GM21515 (cell line): ENCODE data around the gene DNAAF8.
"Not testable (repeated sequence)": the region's sequence is repeated elsewhere in the genome, so short reads cannot be mapped to it uniquely, and the experiment has no call there.

Experiments
- ATAC-seq: cut with Tn5 transposase; IDR thresholded peaks from one replicate; pipeline ENCODE4 v1.9.1; 2021; ENCODE audit not compliant: unreplicated experiment

DNAAF8 gene

DNA sequence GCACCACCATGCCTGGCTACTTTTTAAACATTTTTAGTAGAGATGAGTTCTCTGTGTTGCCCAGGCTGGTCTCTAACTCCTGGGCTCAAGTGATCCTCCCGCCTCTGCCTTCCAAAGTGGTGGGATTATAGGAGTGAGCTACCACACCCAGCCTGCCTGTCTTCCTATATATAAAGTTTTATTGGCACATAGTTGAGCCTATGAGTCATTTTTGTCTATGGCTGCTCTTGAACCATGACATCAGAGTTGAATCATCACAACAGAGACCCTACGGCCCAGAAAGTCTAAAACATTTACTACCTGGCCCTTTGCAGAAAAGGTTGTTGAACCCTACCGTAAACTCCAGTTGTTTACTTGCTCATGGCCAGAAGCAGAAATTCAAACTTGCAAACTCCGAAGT lies 45.9 kb downstream of the DNAAF8 start:
- ATAC-seq = no peak

DNA sequence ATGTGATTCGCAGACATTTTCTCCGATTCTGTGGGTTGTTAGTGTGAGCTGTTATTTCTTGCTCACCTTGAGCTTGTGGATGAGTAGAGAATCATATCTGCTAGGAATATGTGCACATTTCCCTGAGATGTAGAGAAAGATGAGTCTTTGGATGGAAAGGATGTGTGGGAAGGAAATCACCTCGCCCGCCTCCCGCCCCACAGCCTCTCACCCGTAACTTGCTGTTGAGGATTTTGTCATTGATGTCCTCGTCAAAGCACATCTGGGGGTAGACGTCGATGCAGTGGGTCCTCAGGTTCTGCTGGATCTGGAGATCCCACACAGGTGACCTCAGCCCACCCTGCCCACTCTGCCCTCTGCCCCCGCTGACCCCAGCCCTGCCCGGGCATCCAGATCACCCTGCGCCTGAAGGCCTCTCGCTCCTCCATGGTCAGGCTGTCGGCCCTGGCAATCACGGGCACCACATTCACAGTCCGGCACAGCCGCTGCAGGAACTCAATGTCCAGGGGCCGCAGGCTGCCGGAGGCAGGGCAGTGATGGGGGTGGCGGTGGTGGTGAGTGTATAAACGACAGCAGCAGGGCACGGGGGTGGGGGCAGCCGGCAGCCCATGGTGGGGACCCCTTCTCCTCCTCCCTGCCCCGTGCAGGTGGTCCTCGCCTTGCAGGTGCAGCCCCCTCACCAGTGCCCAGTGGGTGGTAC lies 49.1 kb downstream of the DNAAF8 start:
- ATAC-seq = no peak

DNA sequence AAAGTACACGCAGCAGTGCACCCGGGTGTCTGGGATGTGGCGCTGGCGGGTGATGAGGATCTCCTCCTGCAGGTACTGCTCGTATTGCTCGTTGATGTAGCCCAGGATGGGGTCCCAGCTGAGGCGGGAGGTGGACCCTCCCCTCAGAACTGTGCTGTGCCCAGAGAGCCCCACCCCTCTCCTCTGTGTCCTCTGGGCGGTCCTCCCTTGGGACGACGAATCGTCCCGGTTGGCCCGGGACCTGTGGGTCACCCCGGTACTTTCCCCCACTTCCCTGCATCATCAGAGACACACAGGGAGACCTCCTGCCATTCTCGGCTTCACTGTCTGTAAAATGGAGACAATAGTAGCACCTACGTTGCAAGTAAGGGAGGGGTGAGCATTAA lies 49.6 kb downstream of the DNAAF8 start:
- no peak for ATAC-seq

GRCh38 chr16:4784444-4784987 lies 50.2 kb downstream of the DNAAF8 start:
- not testable (repeated sequence) for ATAC-seq

DNA sequence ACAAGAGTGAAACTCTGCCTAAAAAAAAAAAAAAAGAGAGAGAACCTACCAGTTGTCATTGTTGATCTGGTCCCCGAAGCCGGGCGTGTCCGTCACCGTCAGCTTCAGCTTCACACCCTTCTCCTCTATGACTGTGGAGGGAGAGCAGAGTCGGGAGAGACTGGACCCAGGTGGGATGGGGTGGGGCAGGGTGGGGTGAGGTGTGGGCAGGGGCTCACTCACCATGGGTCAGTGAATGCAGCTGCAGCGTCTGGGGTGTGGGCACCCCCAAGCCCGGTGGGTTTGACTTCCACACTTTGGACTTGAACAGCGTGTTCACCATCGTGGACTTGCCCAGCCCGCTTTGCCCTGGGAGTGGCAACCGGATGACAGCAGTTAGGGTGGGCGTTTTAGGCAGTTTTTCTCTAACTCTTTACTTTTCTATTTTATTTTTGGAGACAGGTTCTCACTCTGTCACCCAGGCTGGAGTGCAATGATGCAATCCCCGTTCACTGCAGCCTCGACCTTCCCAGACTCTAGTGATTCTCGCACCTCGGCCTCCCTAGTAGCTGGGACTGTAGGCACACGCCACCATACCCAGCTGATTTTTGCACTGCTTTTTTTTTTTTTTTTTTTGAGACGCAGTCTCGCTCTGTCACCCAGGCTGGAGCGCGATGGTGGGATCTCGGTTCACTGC lies 51.6 kb downstream of the DNAAF8 start:
- ATAC-seq = no peak

GRCh38 chr16:4787068-4787467 lies 52.7 kb downstream of the DNAAF8 start:
- ATAC-seq = no peak

DNA sequence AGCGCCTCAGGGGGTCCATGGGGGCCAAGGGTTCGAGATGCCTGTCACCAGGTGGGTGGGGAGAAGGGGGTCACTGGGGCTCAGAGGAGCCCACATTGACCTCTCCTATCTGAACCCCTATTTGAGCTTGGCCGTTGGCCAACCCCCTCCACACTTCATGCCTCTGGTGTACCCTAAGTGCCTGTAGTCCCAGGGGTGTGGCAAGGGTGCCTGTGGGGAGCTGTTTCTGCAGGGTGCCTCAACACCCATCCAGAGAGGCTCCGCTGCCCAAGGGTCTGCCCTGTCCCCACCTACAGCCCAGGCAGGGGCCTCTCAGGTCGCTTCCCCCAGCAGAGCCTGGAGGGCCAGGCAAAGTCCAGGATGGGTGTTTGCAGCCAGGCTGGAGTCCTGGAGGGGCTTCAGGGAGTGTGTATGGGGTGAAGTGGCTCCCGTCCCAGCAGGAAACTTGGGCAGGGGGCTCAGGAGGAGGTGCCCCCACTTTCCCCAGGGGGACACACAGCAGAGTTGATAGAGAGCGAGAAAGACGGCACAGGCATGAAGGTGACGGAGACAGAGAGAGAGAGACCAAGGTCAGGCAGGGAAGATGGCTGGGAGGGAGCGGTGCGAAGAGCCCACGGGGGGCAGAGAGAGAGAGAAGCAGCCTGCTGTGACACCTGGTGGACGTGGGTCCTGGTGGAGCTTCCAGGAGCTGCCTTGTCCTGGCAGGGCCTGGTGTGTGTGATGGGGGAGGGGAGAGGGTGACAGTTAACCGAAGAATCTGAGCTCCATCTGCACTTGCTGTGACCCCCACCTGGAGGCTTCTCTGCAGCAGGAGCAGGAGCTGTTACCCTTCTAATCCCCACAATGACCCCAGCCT lies 53.5 kb downstream of the DNAAF8 start, which contains the start of gene SEPTIN12:
TSS of gene SEPTIN12 (minus strand) at position 719 of the 856 bp plus-strand sequence. CDS start at position 19, 700 bp downstream.
- no peak for ATAC-seq

DNA sequence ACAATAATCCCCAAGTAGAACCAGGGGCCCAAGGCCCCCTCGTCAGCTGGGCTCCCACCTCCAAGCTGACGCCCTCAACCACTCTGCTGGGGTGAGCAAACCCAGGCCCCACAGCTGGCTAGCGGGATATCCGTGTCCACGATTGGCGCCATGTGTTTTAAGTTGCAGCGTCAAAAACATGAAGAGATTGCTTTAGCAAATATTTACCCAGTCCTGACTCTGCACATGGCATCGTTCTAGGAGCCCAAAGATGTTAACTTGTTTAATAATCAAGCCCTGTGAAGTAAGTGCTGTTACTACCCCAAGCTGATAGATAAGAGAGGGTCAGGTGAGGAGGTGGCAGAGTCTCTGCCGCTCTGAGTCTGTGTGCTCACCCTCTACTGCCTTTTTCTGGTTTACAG lies 54.2 kb downstream of the DNAAF8 start:
- ATAC-seq = no peak

- no peak for ATAC-seq
Observed at GRCh38 chr16:4788910-4789309, 54.6 kb downstream of the DNAAF8 start.

DNA sequence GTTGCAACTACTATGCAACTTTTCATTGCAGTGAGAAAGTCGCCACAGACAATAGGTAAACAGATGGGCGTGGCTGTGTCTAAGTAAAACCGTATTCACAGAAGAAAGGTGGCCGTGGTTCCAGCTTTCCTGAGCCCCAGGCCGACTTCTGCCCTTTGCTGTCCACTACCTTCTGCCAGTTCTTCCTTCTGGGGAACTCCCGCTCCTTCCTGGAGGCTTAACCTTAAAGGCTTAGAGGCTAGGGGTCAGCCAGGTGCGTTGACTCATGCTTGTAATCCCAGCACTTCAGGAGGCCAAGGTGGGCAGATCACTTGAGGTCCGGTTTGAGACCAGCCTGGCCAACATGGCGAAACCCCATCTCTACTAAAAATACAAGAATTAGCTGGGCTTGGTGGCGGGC lies 55.9 kb downstream of the DNAAF8 start:
- ATAC-seq = no peak

DNA sequence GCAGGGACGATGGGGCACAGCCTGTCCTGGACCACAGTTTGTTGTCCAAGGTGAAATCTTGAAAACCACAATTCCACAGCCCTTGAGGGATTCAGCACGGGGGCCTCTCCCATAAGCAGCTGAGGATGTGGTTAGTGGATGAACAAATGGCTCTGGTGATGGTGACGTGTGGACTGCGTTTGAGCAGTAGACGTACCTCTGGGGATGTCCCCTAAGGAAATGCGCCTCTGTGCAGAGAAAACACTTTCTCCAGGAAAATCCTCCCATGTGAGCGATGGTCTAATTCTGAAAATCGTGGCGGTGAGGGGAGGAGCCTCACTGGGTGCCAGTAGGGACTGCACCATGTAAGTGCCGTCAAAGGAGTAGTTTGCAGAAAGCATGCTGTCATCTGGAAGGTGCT lies 56.5 kb downstream of the DNAAF8 start:
- ATAC-seq = no peak

DNA sequence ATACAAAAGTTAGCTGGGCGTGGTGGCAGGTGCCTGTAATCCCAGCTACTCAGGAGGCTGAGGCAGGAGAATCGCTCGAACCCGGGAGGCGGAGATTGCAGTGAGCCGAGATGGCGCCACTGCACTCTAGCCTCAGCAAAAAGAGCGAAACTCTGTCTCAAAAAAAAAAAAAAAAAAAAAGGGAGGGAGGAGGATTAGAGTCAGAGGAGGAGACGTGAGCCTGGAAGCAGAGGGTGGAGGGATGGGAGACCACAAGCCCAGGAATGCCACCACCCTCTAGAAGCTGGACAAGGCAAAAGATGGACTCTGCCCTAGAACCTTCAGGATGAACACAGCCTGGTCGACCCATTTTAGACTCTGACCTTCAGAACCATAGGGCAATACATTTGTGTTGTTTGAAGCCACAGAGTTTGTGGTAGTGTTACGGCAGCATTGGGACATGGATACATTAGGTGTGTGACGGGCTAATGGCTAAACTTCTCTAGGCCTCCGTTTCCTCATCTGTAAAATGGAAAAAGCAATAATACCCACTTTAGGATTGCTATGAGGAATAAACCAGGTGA lies 58.7 kb downstream of the DNAAF8 start:
- ATAC-seq = no peak

DNA sequence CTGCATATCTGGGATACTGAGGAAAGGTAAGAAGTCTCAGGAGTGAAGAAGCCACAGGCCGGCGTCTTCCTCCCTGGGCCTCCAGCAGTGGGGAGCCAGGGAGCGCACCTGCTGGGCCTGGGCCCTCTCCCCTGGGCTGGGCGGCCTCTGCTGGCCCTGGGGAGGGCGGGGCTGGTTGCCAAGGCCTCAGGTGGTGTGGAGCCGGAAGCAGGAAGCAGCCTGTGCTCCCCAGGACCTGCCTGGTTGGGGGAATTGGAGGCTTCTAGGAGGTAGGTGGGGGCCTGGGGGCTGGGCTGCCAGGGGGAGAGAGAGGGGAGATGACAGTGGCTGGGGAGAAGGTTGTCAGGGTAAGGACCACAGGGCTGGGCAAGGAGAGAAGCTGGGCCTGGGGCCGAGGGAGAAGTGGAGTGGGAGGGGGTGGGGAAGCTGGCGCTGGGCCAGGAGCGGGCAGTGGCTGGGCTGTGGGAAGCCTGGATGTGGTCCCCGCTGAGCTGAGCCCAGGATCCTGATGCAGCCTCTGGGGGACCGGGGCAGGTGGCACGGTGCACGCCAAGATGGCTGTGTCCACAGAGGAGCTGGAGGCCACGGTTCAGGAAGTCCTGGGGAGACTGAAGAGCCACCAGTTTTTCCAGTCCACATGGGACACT lies 61.0 kb downstream of the DNAAF8 start, which contains the start of gene SMIM22:
TSS of gene SMIM22 (plus strand) at position 189 of the 647 bp plus-strand sequence. CDS start at position 555, 366 bp downstream.
- no peak for ATAC-seq

DNA sequence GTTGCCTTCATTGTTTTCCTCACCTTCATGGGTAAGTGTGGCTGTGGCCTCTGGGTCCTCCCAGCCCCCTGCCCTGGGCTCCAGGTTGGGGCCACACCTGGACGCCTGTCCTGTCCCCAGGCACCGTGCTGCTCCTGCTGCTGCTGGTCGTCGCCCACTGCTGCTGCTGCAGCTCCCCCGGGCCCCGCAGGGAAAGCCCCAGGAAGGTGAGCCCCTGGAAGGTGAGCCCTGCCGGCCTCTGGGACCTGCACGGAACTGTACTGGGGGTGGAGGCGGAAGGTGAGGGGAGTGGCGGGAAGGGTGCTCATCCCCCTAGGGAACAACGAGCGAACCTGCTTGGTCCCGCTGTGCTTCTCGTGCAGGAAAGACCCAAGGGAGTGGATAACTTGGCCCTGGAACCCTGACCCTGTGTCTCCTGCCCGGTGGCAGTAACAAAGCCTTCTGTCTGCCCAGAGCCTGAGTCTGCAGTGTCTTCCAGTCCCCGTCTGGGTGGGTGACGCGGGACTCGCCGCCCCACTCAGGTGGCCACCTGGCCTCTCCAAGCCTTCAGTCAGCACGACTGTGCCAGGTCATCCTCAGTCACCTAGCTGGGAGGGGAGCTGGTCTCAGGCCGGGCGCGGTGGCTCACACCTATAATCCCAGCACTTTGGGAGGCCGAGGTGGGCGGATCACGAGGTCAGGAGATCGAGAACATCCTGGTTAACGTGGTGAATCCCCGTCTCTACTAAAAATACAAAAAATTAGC lies 61.7 kb downstream of the DNAAF8 start:
- ATAC-seq = no peak

GRCh38 chr16:4796982-4797804 lies 62.9 kb downstream of the DNAAF8 start:
- no peak for ATAC-seq

GRCh38 chr16:4797805-4798252 lies 63.5 kb downstream of the DNAAF8 start:
- ATAC-seq = no peak

DNA sequence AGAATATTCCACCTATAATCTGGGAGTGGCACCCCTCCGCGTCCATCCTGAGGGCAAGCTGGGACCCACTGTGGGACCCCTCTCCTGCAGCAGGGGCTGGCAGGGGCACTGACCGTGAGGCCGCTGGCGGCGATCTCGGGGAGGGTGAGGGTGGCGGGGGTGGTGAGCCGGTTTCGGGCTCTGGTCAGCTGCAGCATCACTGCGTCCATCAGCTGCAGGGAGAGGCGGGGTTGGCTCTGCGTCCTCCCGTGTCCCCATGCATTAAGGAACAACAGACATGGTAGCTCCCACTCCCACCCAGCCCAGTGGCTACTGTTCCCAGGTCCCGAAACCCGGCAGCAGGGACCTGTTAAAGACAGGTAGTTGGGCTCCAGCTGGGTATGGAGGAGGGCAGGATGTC lies 64.1 kb downstream of the DNAAF8 start:
- ATAC-seq = no peak
